HCEC 1CT (cell line): Measurements from ENCODE around the gene SACS.
"Not testable (repeated sequence)": the region's sequence is repeated elsewhere in the genome, so short reads cannot be mapped to it uniquely, and the experiment has no call there.

Source experiments
- DNase-seq: peaks from one replicate; pipeline ENCODE4 v3.0.0-alpha.2; 2017

Gene SACS

DNA sequence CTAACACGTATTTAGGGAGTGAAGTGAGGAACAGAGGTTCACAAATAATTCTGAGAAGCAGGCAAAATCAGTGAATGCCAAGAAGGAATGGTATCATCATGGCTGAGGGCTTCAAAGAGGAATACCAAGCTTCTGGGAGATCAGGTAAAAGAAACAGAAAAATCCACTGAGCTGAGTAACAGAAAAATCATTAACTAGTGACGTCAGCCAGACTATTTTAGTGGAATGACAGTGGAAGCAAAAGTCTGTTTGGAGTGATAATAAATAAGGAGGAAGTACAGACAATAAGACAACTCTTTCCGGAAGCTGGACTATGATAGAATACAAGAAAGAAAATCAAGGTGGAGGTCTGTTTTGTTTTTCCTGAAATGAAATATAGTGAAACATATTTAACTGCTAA lies 83.5 kb downstream of the SACS start:
- DNase-seq, result no peak

DNA sequence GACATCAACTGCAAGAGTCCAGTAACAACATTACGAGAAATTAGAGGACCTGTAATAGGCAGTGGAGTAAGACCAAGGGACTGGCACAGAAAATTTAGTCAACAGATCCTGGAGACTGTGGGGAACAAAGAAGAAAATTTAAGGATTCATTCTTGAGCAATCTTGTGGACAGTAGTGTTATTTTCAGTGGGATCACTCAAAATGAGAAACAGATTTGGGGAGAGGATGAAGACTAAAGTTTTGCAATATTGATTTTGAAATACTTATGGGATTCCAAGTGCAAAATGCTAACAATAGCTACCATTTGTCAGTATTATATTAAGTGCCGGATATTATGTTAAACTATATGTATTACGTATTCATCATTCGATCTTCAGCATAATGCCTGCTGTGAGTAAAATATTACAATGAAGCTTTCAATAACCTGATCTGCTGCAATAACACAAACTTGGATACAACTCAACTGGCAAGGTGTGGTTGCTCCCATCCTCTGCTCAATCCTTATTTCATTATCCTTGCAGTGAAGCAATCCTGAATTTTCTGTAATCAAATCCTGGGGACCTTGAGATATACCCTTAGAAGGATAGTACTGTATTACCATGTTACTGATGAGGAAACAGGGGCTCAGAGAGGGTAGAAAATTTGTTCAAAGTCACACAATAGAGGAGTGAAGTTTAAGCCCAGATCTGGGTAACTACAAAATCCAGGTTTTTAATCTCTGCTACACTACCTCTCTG lies 84.2 kb downstream of the SACS start:
- DNase-seq, result peak; percentile 28

DNA sequence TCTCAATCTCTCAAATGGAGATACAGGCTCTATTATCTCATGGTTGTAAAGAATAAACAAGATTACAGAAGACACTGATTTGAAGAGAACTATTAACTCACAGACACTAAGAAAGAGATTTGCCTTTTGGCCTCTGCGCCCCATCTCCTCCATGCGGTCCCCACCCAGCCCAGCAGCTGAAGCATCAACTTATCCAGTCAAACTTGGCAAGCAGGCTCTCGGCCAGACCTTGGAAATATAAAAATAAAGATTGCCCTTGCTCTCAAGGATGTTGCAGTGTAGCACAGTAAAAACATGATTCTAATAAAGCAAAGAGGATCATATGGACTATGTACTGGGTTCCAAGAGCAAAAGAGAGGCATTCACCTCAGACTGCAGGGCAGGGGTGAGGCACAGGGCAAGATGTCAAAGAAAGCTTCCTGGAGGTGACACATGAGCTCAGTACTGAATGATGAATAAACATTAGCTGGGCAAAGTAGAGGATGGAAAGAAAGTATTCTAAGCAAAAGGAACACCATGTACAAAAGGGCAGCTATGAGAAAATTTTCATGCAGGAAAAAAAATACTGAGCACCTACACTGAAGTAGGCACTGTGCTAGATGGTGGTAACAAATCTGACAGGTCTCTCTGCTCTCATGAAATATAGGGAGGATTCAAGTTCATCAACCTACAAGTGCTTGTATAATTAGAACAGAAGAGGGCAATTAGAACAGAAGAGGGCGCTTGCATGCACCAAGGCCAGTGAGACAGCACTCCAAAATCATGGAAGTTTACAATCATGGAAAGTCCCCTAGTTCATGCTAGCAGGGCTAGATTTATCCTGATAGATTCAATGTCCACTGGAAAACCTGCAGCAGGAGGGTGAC lies 85.0 kb downstream of the SACS start:
- no peak for DNase-seq

DNA sequence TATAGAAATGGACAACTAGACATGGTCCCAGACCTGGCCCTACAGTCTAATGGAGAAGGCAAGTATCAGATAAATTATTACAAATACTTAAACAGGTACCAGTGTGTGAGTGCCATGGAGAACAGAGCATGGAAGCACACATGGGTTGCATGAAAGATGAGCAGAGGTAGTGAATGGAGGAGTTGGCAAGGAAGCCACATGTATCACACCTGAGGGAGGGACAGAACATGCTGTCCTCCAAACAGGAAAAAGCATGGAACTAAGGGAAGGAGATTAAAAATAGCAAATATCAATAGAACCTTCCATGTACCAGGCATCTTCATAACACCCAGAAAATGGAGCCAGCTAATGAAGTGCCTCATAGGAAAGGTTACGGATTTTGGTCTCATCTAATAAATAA lies 85.9 kb downstream of the SACS start:
- no peak for DNase-seq

DNA sequence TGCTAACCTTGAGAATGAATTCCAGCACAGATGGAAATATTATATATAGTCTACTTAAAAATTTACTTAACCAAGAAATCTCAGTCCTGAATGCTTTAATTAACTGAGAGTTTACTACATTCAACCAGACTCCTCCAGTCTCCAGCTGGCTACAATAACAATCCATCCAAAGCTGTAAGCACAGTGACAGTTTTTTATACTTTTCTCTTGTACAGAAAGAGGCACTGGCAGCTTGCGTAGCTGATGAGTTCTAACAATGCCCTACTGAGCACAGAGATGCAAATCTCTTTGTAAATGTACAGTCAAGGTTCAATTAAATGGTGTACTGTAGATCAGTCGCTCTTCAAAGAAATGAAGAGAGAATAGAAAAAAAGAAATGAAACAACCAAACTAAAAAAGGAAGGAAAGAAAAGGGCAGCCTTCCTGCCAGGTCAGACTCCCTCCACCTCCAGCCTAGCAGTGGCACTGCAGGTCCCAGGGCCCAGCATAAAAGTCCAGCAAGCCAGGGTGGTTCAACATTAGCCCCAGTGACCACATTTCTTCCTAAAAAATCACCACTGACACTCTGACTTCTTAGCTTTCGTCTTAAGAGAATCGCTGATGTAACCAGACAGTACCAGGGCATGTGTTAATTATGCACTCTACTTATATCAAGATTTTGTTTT lies 88.4 kb downstream of the SACS start:
- DNase-seq, result no peak

DNA sequence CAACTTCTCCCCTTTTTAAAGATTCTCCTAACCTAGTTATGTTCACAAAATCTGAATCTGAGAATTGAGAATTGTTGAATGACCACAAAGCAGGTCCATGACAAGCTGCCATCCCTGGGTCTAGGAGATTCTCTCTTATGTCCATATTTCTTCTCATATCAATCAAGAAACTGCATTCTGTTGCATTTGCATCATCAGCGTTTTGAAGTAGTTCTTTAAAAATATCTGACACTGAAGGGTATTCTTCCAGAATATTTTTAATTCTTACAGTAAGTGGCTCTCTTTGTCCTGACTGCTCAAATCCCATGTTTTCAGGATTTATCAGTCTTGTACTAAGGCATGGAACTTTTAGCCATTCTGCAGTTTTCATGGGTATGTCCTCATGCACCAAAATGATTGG lies 94.3 kb downstream of the SACS start:
- DNase-seq, result no peak

DNA sequence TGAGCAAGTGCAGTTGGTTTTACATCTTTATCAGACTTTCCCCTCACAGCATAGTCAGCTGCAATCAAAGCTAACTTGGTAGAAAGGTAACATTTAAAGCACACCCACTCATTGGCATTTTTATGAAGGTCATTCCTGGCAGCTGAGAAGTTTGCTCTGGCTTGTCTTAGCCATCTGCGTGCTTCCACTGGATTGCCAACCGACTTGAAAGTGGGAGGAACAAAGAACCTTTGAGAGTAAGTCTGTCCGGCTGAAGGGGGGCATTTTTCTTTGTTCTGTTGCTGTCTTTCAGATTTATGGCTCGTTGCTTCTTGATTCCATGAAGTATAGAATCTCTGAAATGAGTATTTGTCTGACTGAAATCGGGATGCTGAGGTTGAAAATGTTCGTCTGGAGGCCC lies 103.1 kb downstream of the SACS start:
- no peak for DNase-seq

DNA sequence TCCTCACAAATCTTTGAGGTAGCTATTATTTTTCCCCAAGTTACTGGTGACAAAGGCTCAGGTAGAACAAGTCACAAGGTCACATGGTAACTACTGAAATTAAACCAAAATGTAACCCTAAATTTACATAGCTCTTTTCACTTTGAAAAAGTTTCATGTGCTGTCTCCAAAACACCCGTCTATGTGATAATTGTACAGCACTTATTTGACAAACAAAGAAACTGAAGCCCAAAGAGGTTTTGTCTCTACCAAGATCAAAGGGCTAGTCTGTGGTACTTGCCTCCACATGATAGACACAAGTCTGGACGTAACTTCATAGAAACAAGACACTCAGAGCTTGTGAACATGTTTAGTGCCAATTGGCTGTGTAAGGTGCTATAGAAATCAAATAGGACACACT lies 108.3 kb downstream of the SACS start:
- no peak for DNase-seq

DNA sequence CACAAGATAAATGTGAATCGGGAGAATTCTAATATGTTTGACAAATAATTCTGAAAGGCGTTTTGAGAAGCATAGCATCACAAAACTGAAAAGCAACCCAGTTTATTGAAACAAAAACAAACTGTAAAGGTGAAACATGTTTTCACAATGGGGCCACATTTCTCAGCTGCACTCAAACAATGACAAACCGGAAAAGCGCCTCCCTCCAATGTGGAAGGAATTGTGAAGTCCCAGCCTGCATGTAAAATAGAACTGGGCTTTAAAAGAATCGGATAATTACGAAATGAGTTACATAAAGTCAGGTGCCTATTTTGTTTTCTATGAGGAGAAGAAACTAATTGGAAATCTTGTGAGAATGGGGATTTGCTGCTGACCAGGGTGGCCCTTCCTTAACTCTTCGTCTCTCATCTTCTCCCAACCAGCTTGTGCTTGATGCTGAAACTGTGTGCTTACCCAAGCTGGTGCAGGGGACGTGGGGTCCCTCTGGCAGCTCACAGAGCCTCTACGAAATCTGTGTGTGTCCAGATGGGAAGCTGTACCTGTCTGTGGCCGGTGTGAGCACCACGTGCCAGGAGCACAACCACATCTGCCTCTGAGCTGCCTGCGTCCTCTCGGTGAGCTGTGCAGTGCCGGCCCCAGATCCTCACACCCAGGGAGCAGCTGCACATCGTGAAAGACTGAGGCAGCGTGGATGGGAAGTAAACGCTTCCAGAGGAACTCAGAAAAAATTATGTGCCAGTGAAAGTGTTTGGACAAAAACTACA lies 109.4 kb downstream of the SACS start:
- DNase-seq, result no peak

DNA sequence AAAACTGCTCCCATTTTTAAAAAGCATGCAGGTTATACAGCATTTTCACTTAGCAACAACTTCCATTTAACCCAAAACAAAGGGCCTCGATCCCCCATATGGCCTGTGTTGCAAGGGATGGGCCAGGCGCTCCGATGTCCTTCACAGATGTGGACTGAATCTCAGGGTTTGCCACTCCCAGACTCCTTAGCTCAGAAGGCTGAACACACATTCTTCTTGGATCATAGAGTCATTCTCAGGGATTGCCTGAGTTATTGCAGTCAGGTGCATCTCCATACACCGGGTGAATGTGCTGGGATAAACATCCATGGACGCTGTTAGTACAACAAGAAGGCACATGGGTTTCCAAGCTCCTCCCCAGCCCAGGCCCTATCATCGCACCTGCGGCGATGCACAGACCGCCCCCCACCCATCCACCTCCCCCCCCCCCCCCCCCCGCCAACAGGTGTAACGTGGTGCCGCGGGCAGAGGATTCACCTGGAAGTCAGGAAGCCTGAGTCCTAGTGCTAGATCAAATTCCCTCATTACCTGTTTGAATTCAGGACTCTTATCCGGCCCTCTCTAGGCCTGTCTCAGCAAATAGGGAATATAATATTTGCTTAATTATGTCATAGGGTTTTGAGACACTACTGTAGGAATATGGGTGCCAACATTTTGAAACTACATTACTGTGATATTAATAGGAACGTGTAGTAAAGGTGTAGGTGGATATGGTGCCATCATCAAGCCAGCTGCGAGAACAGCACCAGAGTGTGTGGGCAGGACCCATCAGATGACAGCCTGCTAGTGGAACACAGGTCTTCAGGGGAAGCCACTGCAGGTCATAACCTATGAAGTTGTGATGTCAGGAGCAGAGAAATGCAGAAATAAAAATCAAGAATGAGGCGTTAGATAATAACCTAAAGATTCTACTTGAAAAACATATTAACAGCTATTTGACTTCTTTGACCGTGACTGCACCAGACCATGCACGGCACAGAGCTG lies 110.9 kb downstream of the SACS start:
- DNase-seq, result no peak

DNA sequence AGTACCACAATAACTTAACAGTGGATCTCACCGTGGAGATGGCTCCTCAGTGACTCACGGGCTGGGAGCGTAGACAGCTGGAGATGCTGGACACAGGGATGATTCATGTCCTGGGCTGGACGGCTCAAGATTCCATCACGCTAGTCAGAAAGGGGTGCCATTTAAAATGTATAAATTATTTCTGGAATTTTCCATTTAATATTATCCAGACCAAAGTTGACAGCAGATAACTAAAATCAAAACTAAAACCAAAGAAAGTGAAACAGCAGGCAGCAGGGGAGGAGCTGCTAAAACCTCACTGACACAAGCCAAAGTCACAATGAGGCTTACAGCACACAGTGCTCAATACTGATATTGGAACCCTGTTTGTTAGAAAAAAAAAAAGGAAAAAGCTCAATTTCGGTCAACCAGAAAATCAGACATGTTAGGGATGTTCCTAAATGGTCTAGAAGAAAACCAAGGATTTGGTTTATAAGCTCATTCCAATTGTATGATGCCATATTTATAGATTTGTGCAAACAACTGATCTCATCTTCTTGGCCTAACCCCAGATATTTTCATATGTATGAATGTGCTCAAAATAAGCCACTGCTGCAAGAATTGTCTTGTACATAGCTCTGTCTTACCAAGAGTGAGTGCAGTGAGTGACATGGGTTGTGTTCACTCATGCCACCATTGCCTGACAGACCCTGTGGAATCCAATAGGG lies 111.8 kb downstream of the SACS start:
- peak; percentile 91 for DNase-seq

DNA sequence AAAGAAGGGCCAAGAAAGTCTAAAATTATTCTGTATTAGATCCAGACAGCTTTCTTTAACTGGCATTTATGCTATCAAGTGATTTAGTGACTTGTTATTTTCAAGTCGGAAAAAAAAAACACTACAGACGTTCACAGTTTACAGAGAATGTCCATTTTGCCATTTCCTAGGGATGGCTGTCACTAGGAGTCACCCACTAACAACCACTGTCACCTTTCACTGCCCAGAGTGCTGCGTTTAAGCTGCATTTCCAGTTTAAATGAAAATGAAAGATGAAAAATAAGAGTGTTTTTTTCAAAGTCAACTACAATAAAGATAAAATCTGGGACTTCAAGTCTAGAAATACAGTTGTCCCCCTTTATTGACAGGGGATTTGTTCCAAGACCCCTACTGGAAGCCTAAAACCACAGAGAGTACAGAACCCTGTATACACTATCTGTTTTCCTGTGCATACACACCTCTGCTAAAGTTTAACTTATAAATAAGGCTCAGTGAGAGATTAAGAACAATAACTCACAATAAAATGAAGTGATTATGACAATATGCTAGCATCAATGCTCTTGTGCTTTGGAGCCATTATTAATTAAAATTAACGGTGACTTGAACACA lies 112.5 kb downstream of the SACS start:
- DNase-seq, result peak; percentile 3

DNA sequence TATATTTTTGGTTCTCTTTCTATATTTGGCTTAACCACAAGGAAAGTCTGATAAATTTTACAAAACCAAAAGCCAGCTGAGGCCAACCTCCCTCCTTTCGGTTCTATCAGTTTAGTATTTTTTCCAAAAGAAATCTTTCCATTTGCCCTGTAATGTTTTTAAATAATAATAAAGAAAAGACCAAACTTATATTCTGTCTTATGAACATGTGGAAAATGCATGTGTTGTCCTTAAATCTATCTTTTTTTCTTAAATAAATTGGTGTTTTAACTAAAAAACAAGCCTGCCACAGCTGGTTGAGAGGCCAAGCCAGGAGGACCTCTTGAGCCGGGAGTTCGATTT lies 113.6 kb downstream of the SACS start:
- no peak for DNase-seq

DNA sequence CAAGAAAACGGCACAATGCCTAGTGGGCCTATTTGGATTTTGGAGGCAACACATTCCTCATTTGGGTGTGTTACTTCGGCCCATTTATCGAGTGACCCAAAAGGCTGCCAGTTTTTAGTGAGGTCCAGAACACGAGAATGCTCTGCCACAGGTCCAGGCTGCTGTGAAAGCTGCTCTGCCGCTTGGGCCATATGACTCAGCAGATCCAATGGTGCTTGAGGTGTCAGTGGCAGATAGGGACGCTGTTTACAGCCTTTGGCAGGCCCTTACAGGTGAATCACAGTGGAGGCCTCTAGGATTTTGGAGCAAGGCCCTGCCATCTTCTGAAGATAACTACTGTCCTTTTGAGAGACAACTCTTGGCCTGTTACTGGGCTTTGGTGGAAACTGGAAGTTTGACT lies 118.7 kb downstream of the SACS start:
- not testable (repeated sequence) for DNase-seq

DNA sequence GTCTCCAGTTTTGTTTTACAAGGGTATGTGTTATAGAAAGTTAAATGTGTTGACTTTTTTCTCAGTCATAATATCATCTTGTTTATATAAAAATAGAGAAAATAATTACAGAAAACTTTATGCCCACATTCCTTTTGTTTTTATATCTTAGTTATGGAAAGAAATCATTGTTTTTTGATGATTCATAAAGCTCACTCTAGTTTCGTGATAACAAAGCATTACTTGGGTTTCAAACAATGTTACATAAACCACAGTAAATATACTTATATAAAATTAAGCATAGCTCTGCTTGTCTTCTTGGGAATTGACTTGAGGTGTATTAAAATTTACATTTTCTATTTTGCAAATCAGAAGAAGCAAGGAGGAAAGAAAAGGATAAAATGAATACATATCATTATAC lies 140.9 kb downstream of the SACS start:
- DNase-seq, result no peak

DNA sequence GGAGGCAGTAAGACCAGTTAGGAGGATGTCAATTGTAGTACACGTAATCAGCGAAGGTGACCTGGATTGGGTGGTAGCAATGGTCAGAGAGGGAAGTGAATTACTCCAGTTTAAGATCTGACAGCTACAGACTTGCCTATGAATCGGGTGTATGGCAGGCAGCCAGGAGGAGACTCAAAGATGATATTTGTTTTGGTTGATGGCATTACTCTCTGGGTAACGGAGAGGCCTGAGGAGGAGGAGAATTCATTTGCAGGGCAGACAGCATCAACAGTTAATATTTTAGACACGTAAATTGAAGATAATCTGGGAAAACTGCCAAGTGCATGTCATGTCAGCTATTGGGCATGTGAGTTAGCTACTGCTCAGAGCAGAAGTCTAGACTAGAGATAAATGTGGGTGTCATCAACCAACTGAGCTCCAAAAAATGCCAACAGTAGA lies 143.6 kb downstream of the SACS start:
- DNase-seq, result no peak

DNA sequence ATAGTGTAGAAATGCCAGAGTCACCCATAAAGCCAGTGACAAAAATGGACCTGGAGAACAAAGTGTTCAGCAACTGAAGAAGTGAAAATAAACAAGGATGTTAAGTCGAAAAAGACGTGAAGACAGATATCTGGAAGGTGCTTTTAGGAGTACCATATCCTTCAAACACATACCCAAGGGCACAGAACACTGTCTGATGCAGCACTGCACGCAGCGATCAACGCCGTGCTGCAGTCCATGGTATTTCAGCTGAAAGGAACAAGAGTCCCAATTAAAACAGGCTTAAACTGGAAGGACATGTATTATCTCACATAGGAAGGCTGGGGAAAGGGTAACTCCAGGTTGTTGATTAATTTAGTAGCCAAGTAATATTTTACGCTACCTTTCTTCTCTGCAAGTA lies 144.5 kb downstream of the SACS start:
- DNase-seq, result no peak

DNA sequence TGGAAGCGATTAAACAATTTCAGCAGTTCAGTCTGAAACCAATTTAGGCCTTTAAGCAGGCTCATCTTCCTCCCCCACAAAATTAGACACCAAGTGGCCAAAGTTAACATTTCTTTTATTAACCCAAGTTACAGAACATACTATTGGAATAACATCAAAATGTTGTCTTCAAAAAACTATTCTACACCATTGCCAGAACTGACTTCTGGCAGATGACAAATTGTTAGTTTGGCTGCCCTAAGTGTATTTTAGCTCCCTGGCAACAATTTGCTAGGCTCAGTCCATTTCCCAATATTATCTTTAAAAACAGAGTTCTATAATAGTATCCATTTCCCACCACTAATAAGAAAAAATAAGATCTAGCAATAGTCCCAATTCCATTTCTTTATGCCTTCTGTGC lies 144.9 kb downstream of the SACS start:
- no peak for DNase-seq

DNA sequence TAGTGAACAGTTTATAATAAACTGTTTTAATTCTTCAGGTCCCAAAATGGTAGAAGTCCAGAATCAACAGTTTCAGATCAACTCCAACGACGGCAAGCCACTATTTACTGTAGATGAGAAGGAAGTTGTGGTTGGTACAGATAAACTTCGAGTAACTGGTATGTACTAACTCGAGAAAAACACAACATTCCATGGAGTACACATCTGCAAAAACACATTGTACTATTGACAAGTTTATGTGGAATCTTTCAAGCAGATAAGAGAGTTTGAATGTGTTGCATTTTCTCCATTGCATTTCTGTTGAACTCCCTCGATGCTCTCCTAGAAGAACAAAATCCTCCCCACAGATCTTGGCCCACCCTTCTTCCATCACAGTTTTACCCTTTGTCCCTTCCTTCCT lies 154.2 kb downstream of the SACS start:
- no peak for DNase-seq
